Central memory CD4-positive, alpha-beta T cell (primary cell): ENCODE measurements around the gene RPH3AL.
"Not testable (repeated sequence)": the region's sequence is repeated elsewhere in the genome, so short reads cannot be mapped to it uniquely, and the experiment has no call there.

Experiments
- DNase-seq: peaks from one replicate; pipeline ENCODE4 v3.0.0; 2022

The RPH3AL gene

DNA sequence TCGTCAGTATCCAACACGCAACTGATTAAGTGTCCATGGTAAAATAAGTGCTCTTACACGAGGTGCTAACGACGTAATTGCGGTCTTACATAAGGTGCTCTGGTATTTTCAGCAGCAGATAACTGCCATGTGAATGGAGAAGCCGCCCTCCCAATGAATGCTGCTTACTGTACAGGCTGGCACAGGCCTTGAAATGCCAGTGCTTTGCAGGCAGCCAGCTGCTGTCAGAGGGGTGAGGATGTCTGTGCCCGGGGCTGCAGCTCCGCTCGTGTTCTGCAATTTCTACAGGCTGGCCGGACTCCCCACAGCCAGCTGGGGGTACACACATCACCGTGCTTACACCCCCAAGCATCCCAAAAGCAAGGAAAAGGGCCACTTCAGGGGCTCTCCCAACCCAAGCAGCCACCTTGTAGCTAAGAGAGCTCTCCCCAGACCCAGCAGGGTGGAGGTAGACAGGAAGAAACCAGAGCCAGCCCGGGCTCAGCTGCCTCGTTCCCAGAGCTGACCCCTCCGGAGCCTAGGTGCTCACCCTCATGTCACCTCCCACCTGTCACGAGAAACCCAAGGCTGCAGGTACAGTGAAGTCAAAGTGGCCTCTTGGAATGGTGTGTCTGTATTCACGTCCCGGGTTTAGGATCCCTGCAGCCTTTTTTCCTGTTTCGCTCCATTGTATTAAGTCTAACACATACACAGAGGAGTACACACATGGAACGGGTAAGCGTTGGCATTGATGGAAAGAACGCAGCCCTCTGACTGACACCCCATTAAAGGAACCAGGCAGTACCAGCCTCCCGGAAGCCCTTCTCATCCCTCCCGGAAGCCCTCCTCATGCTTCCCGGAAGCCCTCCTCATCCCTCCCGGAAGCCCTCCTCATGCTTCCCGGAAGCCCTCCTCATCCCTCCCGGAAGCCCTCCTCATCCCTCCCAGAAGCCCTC is 27.2 kb upstream of the RPH3AL start:
- no peak for DNase-seq

- no peak for DNase-seq
Measured at GRCh38 chr17:378068-378467, 25.5 kb upstream of the RPH3AL start.

GRCh38 chr17:376936-377863 is 24.6 kb upstream of the RPH3AL start:
- no peak for DNase-seq

- DNase-seq, result no peak
Measured at GRCh38 chr17:373613-374230, 21.1 kb upstream of the RPH3AL start.

- no peak for DNase-seq
Measured at GRCh38 chr17:372157-373152, 19.8 kb upstream of the RPH3AL start.

GRCh38 chr17:371583-371982 is 19.0 kb upstream of the RPH3AL start:
- no peak for DNase-seq

DNA sequence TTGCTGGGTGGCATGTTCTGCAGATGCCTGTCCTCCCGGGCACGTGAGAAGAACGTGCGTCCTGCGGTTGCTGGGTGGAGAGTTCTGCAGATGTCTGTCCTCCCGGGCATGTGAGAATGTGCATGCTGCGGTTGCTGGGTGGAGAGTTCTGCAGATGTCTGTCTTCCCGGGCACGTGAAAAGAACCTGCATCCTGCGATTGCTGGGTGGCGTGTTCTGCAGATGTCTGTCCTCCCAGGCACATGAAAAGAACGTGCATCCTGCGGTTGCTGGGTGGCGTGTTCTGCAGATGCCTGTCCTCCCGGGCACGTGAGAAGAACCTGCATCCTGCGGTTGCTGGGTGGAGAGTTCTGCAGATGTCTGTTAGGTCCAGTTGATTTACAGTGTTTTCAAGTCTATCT is 15.0 kb upstream of the RPH3AL start:
- not testable (repeated sequence) for DNase-seq

GRCh38 chr17:366657-367615 is 14.3 kb upstream of the RPH3AL start:
- DNase-seq, result not testable (repeated sequence)

DNA sequence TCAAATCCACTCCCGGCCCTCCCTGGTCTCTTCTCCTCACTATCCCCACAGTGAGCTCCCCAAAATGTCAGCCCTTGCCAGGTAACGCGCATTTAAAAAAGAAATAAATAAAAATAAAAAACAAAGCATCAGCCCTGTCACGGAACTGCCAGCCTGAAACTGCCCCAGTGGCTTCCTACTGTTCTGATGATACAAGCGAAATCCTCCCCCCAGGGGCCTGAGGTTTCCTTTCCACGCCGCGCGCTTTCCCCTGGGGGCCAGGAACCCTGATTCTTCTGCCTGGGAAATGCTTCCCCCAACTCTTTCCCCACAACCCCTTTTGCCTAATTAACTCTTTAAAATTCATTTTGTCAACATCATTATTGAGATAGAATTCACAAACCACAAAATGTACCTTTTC is 12.2 kb upstream of the RPH3AL start:
- DNase-seq, result no peak

DNA sequence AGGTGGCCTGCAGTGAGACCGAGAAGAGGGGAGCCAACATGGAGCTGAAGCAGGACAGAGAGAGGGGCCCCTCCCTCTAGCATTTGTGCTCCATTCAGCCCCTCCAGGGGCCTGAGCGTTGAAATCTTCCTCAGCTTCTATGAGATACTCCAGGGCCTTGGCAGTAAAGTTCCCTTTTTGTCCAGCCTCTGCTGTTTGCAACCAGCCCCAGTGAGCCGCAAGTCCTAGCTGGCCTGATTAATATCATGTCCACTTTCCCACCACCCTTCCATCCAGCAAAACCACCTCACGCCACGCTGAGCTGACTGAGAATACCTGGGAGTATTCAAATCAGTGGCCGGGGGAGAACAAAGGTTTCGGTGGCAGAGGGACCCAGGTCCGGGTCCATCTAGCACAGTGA is 11.7 kb upstream of the RPH3AL start:
- no peak for DNase-seq

GRCh38 chr17:362721-363120 is 10.1 kb upstream of the RPH3AL start:
- DNase-seq, result no peak

DNA sequence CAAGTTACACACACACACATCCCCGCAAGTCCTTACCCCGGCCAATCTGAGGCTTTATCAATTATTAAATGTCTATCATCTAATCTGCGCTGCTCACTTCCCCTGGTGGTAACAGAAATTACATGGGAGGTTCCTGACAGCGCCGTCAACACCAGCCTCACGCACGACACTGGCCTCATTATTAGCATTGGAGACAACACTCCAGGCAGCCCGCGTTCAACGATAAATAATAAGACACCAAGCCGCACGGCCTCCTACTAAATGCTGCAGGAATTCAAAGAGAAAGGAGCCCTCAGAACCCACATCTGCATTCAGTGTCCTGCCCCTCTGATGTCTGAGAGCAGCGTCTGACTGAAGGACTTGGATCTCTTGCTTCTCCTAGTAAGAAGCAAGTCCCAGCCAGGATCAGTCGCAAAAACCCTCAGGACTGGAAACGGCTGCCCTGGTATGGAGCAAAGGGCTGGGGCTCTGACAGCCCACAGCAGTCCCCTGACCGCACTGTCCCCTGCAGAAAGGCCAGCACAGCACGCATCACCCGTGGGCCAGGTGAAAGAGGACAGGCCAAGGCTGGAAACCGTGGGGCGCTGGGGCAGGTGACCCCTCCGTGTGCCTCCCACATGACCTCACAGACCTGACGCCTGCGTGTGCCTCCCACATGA is 7.6 kb upstream of the RPH3AL start:
- no peak for DNase-seq

DNA sequence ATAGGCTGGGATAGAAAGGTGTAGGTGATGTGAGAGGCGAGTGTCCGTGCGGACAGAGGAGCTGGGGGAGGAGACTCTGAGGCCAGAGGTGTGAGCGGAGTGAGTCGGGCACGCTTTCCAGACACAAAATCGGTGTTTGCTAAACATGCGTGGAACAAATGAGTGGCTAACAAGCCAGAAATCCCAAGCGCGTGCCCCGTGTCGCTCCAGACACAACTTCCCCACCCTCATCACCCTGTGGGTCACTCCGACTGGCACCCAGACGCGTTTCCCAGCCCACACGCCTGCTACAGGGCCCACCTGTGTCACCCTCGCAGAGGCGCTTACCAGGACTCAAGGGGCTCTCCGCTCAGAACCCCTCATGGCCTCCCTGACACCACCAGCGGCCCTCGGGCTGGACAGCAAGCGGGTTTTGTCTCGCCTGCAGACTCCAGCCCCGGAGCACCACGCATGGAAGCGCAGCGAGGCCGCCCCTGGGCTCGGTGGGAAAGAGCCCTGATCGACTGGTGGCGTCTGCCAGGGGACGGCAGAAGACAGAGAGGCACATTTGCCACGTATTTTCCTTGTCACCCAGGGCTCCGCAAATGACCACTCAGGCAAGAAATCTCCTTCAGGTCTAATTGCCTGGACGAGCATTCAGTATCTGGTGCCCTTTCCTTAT is 6.0 kb upstream of the RPH3AL start:
- no peak for DNase-seq

DNA sequence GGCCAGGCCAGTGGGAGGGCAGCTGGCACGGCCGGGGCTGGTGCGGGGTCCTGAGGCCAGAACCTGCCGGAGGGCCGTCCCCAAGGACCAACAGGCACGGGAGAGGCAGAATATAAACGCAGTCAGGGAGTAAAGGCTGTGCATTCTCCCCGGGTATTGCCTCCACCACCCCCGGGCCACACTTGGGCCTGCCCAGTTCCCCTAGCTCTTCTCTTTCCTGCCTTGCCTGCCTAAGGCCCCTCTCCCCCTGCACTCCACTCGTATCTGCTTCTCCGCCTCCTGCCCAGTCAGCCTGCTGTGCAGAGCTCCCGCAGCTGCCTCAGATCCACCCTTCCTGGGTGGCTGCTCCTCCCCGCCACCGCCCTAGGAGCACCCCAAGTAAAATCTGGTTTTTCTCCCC is 5.0 kb upstream of the RPH3AL start:
- no peak for DNase-seq

- no peak for DNase-seq
Measured at GRCh38 chr17:356671-357434, 4.2 kb upstream of the RPH3AL start.

GRCh38 chr17:354651-355556 is 2.3 kb upstream of the RPH3AL start:
- DNase-seq, result no peak

DNA sequence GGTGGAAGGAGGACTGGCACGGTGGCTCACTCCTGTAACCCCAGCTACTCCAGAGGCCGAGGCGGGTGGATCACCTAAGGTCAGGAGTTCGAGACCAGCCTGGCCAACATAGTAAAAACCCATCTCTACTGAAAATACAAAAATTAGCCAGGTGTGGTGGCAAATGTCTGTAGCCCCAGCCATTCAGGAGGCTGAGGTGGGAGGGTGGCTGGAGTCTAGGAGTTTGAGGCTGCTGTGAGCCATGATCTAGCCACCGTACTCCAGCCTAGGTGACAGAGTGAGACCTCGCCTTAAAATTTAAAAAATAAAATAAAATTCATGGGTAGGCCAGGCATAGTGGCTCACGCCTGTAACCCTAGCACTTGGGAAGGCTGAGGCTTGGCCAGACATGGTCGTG is 1.2 kb upstream of the RPH3AL start:
- DNase-seq, result no peak
